Sigmoid colon (tissue), 3 donors: ENCODE results near the gene CACNA2D3.

ENCODE experiments used
- POLR2A ChIP-seq, 2 donors: fragments of 450-650 bp; IDR thresholded peaks; one replicate each; pipeline ENCODE4 v1.6.1; 2016; ENCODE audit warnings: antibody characterized with exemption in 2 of 2, mild to moderate bottlenecking in 2 of 2, moderate library complexity in 2 of 2
- TF ChIP-seq, protein P1 (sequence below), 4 experiments: fragments of 450-650 bp in 3 of 4; fragments of 200-600 bp in 1 of 4; IDR thresholded peaks; one replicate each; pipeline ENCODE4 v1.5.1; 2016 to 2019; ENCODE audit warnings: antibody characterized with exemption in 4 of 4, mild to moderate bottlenecking in 3 of 4, moderate library complexity in 2 of 4

- TF ChIP-seq, protein P1, sequence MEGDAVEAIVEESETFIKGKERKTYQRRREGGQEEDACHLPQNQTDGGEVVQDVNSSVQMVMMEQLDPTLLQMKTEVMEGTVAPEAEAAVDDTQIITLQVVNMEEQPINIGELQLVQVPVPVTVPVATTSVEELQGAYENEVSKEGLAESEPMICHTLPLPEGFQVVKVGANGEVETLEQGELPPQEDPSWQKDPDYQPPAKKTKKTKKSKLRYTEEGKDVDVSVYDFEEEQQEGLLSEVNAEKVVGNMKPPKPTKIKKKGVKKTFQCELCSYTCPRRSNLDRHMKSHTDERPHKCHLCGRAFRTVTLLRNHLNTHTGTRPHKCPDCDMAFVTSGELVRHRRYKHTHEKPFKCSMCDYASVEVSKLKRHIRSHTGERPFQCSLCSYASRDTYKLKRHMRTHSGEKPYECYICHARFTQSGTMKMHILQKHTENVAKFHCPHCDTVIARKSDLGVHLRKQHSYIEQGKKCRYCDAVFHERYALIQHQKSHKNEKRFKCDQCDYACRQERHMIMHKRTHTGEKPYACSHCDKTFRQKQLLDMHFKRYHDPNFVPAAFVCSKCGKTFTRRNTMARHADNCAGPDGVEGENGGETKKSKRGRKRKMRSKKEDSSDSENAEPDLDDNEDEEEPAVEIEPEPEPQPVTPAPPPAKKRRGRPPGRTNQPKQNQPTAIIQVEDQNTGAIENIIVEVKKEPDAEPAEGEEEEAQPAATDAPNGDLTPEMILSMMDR (IDR thresholded peaks at IDR 0.05) = no peak
- no peak for TF ChIP-seq POLR2A (IDR thresholded peaks at IDR 0.05)
Measured at GRCh38 chr3:54517424-54517823, 395.1 kb downstream of the CACNA2D3 start.
